Small intestine (tissue), 7 donors: ENCODE data around the gene OTULINL. TPM values are rescaled to one million over a fixed set of nuclear protein-coding genes. Genes with fewer than 3 reads are reported as not detected.

Experiments used
- DNase-seq, 2 donors: peaks; one replicate each; pipeline versions ENCODE4 v3.0.0 to v3.0.0-alpha.2; 2013
- FAIRE-seq: peaks from 2 replicates; lab custom pipeline; 2012; peaks lifted over from hg19 to GRCh38; lab: Jason Lieb, UNC
- H3K27ac ChIP-seq, 3 donors: one replicate each; pipeline ENCODE4 v1.5.1; 2013; ENCODE audit warnings: low read length in 2 of 3, mild to moderate bottlenecking in 2 of 3, control low read depth in 1 of 3, inconsistent platforms in 1 of 3, low read depth in 1 of 3, moderate library complexity in 1 of 3
- H3K27me3 ChIP-seq, 3 donors: one replicate each; pipeline ENCODE4 v1.6.1; 2013; ENCODE audit warnings: low read length in 3 of 3, inconsistent platforms in 1 of 3; ENCODE audit not compliant: control insufficient read depth in 3 of 3, insufficient read depth in 3 of 3
- H3K36me3 ChIP-seq, 3 donors: one replicate each; pipeline ENCODE4 v1.6.1; 2013; ENCODE audit warnings: low read length in 3 of 3, inconsistent platforms in 1 of 3, low read depth in 1 of 3, mild to moderate bottlenecking in 1 of 3, moderate library complexity in 1 of 3; ENCODE audit not compliant: control insufficient read depth in 3 of 3, insufficient read depth in 2 of 3
- H3K4me1 ChIP-seq, 3 donors: one replicate each; pipeline ENCODE4 v1.6.1; 2013; ENCODE audit warnings: low read length in 2 of 3, inconsistent platforms in 1 of 3, low read depth in 1 of 3, mild to moderate bottlenecking in 1 of 3, moderate library complexity in 1 of 3; ENCODE audit not compliant: control insufficient read depth in 3 of 3, insufficient read depth in 2 of 3
- H3K4me3 ChIP-seq, 3 donors: one replicate each; pipeline ENCODE4 v1.5.1; 2013; ENCODE audit warnings: low read length in 3 of 3, control low read depth in 1 of 3, inconsistent platforms in 1 of 3, low read depth in 1 of 3, mild to moderate bottlenecking in 1 of 3, moderate library complexity in 1 of 3
- H3K9me3 ChIP-seq, 2 donors: one replicate each; pipeline ENCODE4 v1.6.1; 2013; ENCODE audit warnings: low read depth in 1 of 2, low read length in 1 of 2; ENCODE audit not compliant: control insufficient read depth in 2 of 2, insufficient read depth in 1 of 2
- WGBS, 3 donors: extraction: QIAGEN DNeasy Blood & Tissue Kit; methylation state at CpG; one replicate each; pipeline ENCODE4 v1.1.7; 2013; 5-methylcytosine and 5-hydroxymethylcytosine counted together
- polyA plus RNA-seq, 4 donors: library from polyadenylated mRNA; stranded (reverse) in 3 of 4; unstranded in 1 of 4; fragments of 200-250 nt in 3 of 4; fragments of 120-200 nt in 1 of 4; gene quantifications; one replicate each; pipeline versions ENCODE4 v1.2.1 to v1.2.3, GENCODE V29; 2013
- donor health status: healthy with polysubstance abuse.
- donor health status: control.
- donor health status: control.
- donor health status: Bipolar disorder and iron deficiency.
- donor health status: healthy.

Gene OTULINL
- polyA plus RNA-seq, 4 donors, result 4.7 to 20.8 (median 12.0) TPM

DNA sequence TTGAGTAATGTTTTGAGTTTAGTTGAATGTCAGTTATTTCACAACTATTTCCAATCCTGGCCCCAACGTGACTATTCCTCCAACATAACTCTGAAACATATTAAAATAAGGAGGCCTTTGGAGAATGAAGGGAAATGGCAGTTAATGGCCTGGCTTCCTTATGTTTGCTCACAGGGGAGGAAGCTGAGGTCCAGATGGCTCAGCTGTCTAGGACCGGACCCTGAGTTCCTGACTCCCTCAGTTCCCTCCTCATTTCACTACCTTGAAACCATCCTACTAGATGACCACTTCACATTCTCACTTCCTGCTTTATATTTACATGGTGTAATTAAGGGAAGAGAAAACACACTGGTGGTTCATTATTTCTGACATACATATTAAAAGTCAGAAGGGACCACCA is 6.6 kb downstream of the OTULINL start:
- Histone ChIP-seq H3K9me3 (peaks cover 0 to 2% of the 10 kb centered on the region in 2 donors), H3K27me3 (no peaks in the 10 kb centered on the region), H3K4me1 (peaks cover 5 to 14% (median 10%) of the 10 kb centered on the region in 3 donors), H3K27ac (peak overlapping the region in 1 of 3 donors; percentile 65), H3K36me3 (no peaks in the 10 kb centered on the region), H3K4me3 (no peak overlapping the region)
- WGBS, 3 donors, result 67 to 93% (median 91%) methylated on average over 2 of the region's 2 CpGs
- FAIRE-seq (no peak), DNase-seq (no peak)

DNA sequence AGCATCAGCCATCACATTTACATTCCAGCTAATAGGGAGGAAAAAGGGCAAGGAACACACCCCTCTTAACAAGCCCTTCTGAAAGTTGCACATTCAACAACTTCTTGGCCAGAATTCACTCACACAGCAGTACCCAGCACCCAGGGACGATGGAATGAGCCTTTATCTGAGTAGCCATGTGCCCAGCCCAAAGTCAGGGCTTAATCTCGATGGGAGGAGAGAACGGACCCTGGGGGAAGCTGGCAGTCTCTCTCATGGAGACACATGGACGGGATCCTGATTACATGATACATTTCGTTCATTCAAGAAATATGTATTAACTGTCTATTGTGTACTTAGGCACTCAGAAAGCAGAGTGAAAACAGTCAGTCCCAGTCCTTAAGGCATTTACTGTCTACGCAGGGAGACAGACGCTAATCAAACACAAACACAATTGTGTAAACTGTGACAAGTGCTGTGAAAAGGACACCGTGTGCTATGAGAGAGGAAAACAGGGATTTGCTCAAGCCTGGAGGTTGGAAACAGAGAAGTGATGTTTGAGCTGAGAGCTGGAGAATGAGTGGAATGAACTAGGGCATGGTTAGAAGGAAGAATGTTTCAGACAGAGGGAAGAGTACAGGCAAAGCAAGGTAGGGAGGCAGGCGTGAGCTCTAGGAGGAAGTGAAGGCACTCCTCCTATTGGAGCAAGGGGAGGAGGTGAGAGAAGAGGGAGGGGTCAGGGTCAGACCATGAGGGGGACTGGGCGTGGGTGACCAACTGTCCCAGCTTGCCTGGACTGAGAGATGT is 7.4 kb downstream of the OTULINL start:
- Histone ChIP-seq H3K27ac (peak overlapping the region in 1 of 3 donors; percentile 69), H3K4me3 (no peak overlapping the region), H3K9me3 (peaks cover 0 to 2% of the 10 kb centered on the region in 2 donors), H3K27me3 (no peaks in the 10 kb centered on the region), H3K4me1 (peaks cover 5 to 17% (median 12%) of the 10 kb centered on the region in 3 donors), H3K36me3 (no peaks in the 10 kb centered on the region)
- peak in 1 of 2 donors; percentile 31 for DNase-seq
- WGBS, 3 donors, result 72 to 77% (median 74%) methylated on average over 10 of the region's 10 CpGs
- no peak for FAIRE-seq

DNA sequence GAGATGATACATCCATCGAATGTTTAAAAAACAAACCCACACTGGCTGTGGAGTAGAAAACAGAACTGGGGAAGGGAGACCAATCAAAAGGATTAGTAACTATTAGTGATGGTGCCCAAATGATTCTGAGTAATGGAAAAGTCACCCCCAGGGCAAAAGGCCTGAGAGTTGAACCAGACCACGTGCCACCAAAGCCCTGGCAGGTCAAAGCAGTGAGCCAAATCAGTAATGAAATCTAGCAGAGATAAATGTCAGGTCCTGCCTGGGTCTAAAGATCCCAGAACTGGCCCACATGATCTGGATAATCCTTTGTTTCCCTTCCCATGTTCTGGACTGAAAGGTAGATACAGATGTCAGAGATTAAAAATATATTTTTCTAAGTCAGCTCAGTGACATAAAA is 9.4 kb downstream of the OTULINL start:
- WGBS, 3 donors, result 61 to 73% (median 66%) methylated on average over 2 of the region's 2 CpGs
- FAIRE-seq (no peak), DNase-seq (no peak)
- peaks cover 0 to 13% (median 11%) of the 10 kb centered on the region in 3 donors for H3K4me1 ChIP-seq
- no peaks in the 10 kb centered on the region for H3K27me3 ChIP-seq
- no peaks in the 10 kb centered on the region for H3K9me3 ChIP-seq
- H3K4me3 ChIP-seq, result no peak overlapping the region
- no peaks in the 10 kb centered on the region for H3K36me3 ChIP-seq
- peak overlapping the region in 1 of 3 donors; percentile 39 for H3K27ac ChIP-seq

DNA sequence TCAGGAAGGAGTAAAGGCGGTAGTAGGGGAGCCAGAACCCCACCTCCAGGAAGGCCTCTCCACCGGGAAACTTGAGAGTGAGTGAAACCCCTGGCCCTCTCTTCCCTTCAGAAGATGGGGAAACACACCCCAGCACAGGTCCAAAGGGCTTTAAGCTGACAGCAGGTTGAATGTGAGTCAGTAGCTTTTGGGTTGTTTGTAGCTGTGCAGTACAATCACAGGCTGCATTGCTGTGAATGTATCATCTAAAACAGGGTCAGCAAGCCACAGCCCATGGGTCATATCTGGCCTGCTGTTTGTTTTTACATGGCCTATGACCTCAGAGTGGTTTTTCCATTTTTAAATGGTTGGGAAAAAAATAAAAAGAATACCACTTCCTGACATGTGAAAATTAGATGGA is 10.0 kb downstream of the OTULINL start:
- Histone ChIP-seq H3K27me3 (no peaks in the 10 kb centered on the region), H3K4me3 (no peak overlapping the region), H3K4me1 (peaks cover 0 to 13% (median 11%) of the 10 kb centered on the region in 3 donors), H3K36me3 (no peaks in the 10 kb centered on the region), H3K9me3 (peaks cover 0 to 1% of the 10 kb centered on the region in 2 donors), H3K27ac (peak overlapping the region in 1 of 3 donors; percentile 39)
- DNase-seq (peak in 1 of 2 donors; percentile 53), FAIRE-seq (no peak)
- WGBS, 3 donors, result 41 to 65% (median 52%) methylated on average over 2 of the region's 2 CpGs

DNA sequence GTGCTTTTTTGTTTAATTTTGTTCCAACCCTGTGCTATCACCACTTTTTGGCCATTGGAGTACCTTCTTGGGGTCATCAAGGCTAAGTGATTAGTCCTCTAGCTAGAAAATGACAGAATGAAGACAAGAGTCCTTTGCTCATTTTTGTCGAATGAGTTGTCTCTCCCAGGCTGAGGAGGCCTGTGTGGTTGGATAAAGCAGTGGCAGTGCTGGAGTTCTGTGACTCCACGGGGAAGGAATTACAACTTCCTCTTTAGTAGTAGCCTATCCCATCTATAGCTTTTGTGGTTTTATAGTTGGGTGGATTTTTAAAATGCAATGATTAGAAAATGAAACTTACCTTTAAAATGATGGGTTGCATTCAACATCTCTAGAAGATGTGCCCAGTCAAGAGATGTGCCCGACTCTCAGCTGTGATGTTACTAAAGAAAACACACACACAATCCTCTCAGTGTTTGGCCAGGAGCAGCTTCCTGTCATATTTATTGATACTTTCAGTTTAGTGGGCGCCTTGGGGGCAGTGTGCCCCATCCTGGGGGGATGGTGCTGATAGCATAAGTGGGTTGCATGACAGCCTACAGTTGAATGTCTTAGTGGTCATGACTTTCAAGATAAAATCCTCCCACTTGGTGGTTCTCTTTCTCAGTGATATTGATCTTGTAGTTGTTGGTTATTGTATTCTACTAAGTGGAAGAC is 11.9 kb downstream of the OTULINL start:
- peak overlapping the region in 2 of 3 donors; percentile 39 to 68 for H3K27ac ChIP-seq

DNA sequence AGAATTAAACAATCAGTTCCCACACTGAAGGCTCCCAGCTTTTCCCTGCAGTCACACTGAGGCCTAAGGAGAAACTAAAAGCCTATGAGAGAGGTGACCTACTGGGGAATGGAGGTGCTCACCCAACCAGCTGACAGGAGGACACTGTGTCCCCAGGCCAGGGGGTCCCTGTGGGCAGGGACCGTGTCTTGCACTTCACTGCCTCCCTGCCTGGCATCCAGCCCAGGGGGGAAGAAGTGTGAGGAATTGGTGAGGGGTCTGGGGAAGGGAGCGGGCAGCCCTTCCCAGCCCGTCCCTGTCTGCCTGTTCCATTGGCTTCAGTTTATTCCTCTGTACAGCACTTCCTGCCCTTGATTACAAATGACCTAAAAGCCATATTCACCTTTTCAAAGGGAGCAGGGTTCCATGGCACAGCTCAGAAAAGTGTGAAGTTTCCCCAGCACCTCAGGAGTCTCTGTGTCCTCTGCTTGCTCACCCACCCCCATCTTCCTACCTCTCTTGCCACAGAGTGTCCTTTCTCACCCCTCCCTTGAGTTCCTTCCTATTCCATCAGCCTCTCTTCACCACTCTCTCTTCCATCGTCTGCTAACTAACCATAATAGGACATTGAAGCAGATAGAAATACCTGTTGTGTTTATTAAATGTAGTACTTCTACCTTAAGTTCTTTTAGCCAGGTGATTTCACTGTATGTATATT is 12.9 kb downstream of the OTULINL start:
- Histone ChIP-seq H3K27ac (peak overlapping the region; percentile 40 to 92 (median 68)), H3K27me3 (no peaks in the 10 kb centered on the region), H3K4me1 (peaks cover 0 to 11% (median 9%) of the 10 kb centered on the region in 3 donors), H3K9me3 (peaks cover 0 to 4% of the 10 kb centered on the region in 2 donors), H3K4me3 (no peak overlapping the region), H3K36me3 (no peaks in the 10 kb centered on the region)
- WGBS, 3 donors, result 74 to 82% (median 78%) methylated on average over 4 of the region's 4 CpGs
- DNase-seq, result no peak
- no peak for FAIRE-seq

More for the DNA sequence above, 11.9 kb downstream of the OTULINL start:
- DNase-seq, result no peak
- peaks cover 0 to 13% (median 11%) of the 10 kb centered on the region in 3 donors for H3K4me1 ChIP-seq
- H3K4me3 ChIP-seq, result no peak overlapping the region
- peaks cover 0 to 4% of the 10 kb centered on the region in 2 donors for H3K9me3 ChIP-seq
- no peak for FAIRE-seq
- no peaks in the 10 kb centered on the region for H3K36me3 ChIP-seq
- 51 to 67% (median 58%) methylated on average over 4 of the region's 4 CpGs for WGBS, 3 donors
- H3K27me3 ChIP-seq, result no peaks in the 10 kb centered on the region

DNA sequence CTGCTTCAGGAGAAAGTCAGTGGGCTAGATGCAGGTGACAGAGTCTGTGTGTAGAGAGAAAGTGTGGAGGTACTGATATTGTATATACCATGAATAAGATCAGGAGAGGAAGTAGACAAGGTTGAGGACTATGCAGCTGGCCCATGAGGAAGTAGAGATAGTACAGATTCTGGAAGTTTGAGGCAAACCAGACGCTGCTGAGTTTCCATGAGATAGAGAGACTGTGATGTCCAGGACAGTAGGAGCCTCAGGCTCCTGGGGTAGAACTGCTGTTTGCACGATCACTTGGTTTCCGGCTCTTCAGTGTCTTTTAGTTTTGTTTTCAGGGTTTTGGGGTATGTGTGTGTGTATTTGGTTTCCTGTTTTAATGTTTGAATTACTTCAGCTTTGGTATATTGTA is 13.6 kb downstream of the OTULINL start:
- WGBS, 3 donors, result 39 to 60% (median 57%) methylated on average over 3 of the region's 3 CpGs
- Histone ChIP-seq H3K4me1 (peaks cover 0 to 11% (median 9%) of the 10 kb centered on the region in 3 donors), H3K9me3 (peaks cover 0 to 4% of the 10 kb centered on the region in 2 donors), H3K4me3 (no peak overlapping the region), H3K36me3 (no peaks in the 10 kb centered on the region), H3K27me3 (no peaks in the 10 kb centered on the region), H3K27ac (peak overlapping the region; percentile 40 to 92 (median 68))
- FAIRE-seq (no peak), DNase-seq (peak in 1 of 2 donors; percentile 52)

DNA sequence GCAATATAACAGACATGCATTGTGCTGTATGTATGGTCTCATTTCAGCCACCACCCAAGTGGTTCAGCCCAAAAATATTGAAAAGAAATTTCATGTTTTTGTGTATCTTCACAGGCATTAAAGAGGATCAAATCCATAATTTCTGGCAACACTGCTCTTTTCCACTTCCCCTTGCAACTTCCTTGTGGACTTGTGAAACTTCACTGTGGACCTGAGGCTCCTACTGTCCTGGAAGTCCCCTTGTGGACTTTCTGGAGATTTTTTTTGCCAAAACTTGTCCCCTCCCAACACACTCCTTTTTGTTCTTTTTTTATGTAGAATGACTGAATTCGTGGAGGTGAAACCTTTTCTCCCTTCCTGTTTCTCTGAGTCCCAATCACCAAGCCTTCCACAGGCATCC is 14.3 kb downstream of the OTULINL start:
- peaks cover 0 to 4% of the 10 kb centered on the region in 2 donors for H3K9me3 ChIP-seq
- 52 to 84% (median 56%) methylated on average over 1 of the region's 1 CpG for WGBS, 3 donors
- no peak for FAIRE-seq
- no peaks in the 10 kb centered on the region for H3K27me3 ChIP-seq
- peaks cover 0 to 9% (median 9%) of the 10 kb centered on the region in 3 donors for H3K4me1 ChIP-seq
- no peak for DNase-seq
- peak overlapping the region in 1 of 3 donors; percentile 39 for H3K27ac ChIP-seq
- no peak overlapping the region for H3K4me3 ChIP-seq
- no peaks in the 10 kb centered on the region for H3K36me3 ChIP-seq
